Activated naive CD8-positive, alpha-beta T cell treated with anti-CD3 and anti-CD28 coated beads, Interleukin-2, amount 50 U/mL, for 24 hours (primary cell): ENCODE data around the gene SLC25A14.

Experiments
- ATAC-seq: fragments of 150-1000 bp; cut with Tn5 transposase; one replicate; pipeline ENCODE4 v1.10.0; 2021
- DNase-seq: peaks from one replicate; pipeline ENCODE4 v3.0.0; 2021
- H3K27ac Mint-ChIP-seq: one replicate; pipeline ENCODE4 v1.8.0; 2021; ENCODE audit warnings: mild to moderate bottlenecking, mixed read lengths
- H3K27me3 Mint-ChIP-seq: one replicate; pipeline ENCODE4 v1.8.0; 2021; ENCODE audit warnings: mixed read lengths
- H3K36me3 Mint-ChIP-seq: one replicate; pipeline ENCODE4 v1.8.0; 2021; ENCODE audit warnings: low read depth, mixed read lengths
- H3K4me1 Mint-ChIP-seq: one replicate; pipeline ENCODE4 v1.8.0; 2021; ENCODE audit warnings: mixed read lengths
- H3K4me3 Mint-ChIP-seq: one replicate; pipeline ENCODE4 v1.8.0; 2021; ENCODE audit warnings: mild to moderate bottlenecking, moderate library complexity, mixed read lengths
- H3K9me3 Mint-ChIP-seq: one replicate; pipeline ENCODE4 v1.8.0; 2021; ENCODE audit warnings: mixed read lengths

SLC25A14 gene

DNA sequence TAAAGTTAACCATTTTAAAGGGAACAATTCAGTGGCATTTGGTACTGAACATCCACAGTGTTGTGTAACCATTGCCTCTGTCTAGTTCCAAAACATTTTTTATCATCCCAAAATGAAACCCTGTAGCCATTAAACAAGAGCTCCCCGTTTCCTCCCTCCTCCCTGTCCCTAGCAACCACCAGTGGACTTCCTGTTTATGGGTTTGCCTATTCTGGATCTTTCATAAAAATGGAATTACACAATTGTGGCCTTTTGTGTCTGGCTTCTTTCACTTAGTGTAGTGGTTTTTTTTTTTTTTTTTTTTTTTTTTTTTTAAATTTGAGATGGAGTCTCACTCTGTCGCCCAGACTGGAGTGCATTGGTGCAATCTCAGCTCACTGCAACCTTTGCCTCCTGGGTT is 73.7 kb downstream of the SLC25A14 start:
- DNase-seq (no peak), ATAC-seq (no peak)
- no peak overlapping the region for H3K4me3 Mint-ChIP-seq
- H3K27ac Mint-ChIP-seq: no peak overlapping the region
- peaks cover 25% of the 10 kb centered on the region for H3K36me3 Mint-ChIP-seq
- no peaks in the 10 kb centered on the region for H3K27me3 Mint-ChIP-seq
- H3K4me1 Mint-ChIP-seq: peaks cover 3% of the 10 kb centered on the region
- no peaks in the 10 kb centered on the region for H3K9me3 Mint-ChIP-seq

- DNase-seq (no peak), ATAC-seq (no peak)
- Mint-ChIP-seq H3K36me3 (peaks cover 20% of the 10 kb centered on the region), H3K4me1 (peaks cover 3% of the 10 kb centered on the region), H3K9me3 (no peaks in the 10 kb centered on the region), H3K27ac (no peak overlapping the region), H3K27me3 (no peaks in the 10 kb centered on the region), H3K4me3 (no peak overlapping the region)
Measured at GRCh38 chrX:130414800-130415199, 75.1 kb downstream of the SLC25A14 start.

- no peaks in the 10 kb centered on the region for H3K27me3 Mint-ChIP-seq
- no peak overlapping the region for H3K27ac Mint-ChIP-seq
- H3K4me1 Mint-ChIP-seq: peaks cover 3% of the 10 kb centered on the region
- ATAC-seq (peak; percentile 71), DNase-seq (no peak)
- H3K36me3 Mint-ChIP-seq: peaks cover 17% of the 10 kb centered on the region
- no peaks in the 10 kb centered on the region for H3K9me3 Mint-ChIP-seq
- H3K4me3 Mint-ChIP-seq: no peak overlapping the region
Measured at GRCh38 chrX:130415201-130415600, 75.5 kb downstream of the SLC25A14 start.

- no peaks in the 10 kb centered on the region for H3K27me3 Mint-ChIP-seq
- ATAC-seq: no peak
- no peaks in the 10 kb centered on the region for H3K9me3 Mint-ChIP-seq
- no peak overlapping the region for H3K27ac Mint-ChIP-seq
- no peak for DNase-seq
- H3K4me3 Mint-ChIP-seq: no peak overlapping the region
- peaks cover 9% of the 10 kb centered on the region for H3K36me3 Mint-ChIP-seq
- H3K4me1 Mint-ChIP-seq: peaks cover 3% of the 10 kb centered on the region
Measured at GRCh38 chrX:130416785-130417184, 77.1 kb downstream of the SLC25A14 start.

DNA sequence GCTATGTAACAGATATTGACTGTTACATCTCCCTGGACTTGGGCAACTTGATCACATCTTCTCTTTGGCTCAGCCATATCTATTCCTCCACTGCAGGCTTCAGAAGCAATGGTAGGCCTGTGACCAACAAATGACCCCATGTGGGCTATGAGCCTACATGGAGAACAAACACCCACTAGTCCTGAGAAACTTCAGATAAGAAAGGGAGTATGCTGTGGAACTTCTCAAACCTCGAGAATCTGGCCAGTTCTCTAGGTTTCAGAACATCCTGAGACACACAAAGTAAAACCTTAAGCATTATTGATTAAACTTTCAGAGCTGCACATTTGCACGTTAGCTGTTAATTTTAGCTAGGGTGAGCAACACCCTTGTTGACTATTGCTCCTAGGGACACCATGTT is 78.3 kb downstream of the SLC25A14 start:
- Mint-ChIP-seq H3K27me3 (no peaks in the 10 kb centered on the region), H3K36me3 (peaks cover 7% of the 10 kb centered on the region)
- DNase-seq: no peak

DNA sequence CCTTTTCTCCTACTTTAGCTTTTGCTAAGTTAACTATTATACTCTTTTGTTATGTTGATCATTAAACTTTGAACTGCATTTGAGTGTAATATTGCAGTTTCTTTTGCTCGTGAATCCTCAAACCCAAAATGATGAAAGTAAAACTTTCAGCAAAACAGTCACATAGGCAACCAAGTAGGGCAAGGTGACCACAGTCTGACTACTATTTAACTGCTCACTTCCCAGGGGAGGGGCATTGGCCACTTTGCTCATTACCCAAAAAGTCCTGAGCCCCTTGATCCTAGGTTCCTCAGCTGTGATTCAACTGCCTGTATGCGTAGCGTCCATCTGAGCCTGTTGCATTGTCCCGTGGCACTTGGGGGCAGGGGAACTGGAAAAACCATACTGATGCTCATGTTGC is 79.0 kb downstream of the SLC25A14 start:
- H3K36me3 Mint-ChIP-seq: peaks cover 7% of the 10 kb centered on the region
- H3K27me3 Mint-ChIP-seq: peaks cover 2% of the 10 kb centered on the region
- ATAC-seq (no peak), DNase-seq (no peak)
- no peaks in the 10 kb centered on the region for H3K9me3 Mint-ChIP-seq
- H3K4me3 Mint-ChIP-seq: no peak overlapping the region
- H3K27ac Mint-ChIP-seq: no peak overlapping the region
- peaks cover 3% of the 10 kb centered on the region for H3K4me1 Mint-ChIP-seq

More for the DNA sequence above, 78.3 kb downstream of the SLC25A14 start:
- no peak for ATAC-seq
- Mint-ChIP-seq H3K9me3 (no peaks in the 10 kb centered on the region), H3K4me3 (no peak overlapping the region), H3K4me1 (peaks cover 3% of the 10 kb centered on the region), H3K27ac (no peak overlapping the region)

DNA sequence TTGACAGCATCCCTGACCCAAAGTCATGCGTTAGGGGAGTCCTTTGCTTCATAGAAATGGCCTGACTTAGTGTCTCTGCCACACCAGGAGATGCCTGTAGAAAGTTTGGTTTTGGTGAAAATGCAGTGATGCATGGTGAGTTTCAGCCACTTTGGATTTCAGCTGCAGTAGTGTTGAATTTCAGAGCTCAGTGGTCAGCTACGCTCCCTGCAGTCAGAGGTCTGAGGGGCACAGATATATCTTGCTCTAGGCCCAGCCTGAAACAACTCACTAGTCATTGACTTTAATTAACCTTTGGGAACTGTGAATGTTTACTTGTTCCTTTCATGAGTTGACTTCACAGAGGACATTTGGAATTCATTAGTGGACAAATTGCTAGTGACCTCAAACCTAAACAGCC is 79.5 kb downstream of the SLC25A14 start:
- Mint-ChIP-seq H3K36me3 (peaks cover 3% of the 10 kb centered on the region), H3K27me3 (peaks cover 2% of the 10 kb centered on the region), H3K9me3 (no peaks in the 10 kb centered on the region), H3K4me3 (no peak overlapping the region), H3K27ac (no peak overlapping the region), H3K4me1 (peaks cover 3% of the 10 kb centered on the region)
- DNase-seq: no peak
- ATAC-seq: no peak
